Measurements from ENCODE around the gene RECQL5. TPM values are rescaled to one million over a fixed set of nuclear protein-coding genes. Genes with fewer than 3 reads are reported as not detected.
"Not testable (repeated sequence)": the region's sequence is repeated elsewhere in the genome, so short reads cannot be mapped to it uniquely, and the experiment has no call there.

RECQL5 gene
- total and polyA plus RNA-seq, 2 donors (not counting 1 experiment from before 2014, with no cell fraction given) = 58.5 to 70.5 TPM

- POLR2A ChIA-PET = no interaction called here
- intact Hi-C loops (cut with micrococcal nuclease) = no loop called here
- no peak overlapping the region for H3K4me2 ChIP-seq (replicated peaks; ENCODE audit: low read depth, low read length, poor library complexity, severe bottlenecking)
Measured at GRCh38 chr17:75584849-75585175, 82.1 kb downstream of the RECQL5 start.

GRCh38 chr17:75583197-75583596, 83.8 kb downstream of the RECQL5 start:
- WGBS (ENCODE audit: insufficient coverage) = 90% methylated on average over 1 of the region's 6 CpGs
- H3K27ac ChIP-seq (ENCODE audit: low read length in 2 of 2); H3K4me1 Mint-ChIP-seq; H3K4me3 ChIP-seq (ENCODE audit: control extremely low read depth in 1 of 5, extremely low read depth in 1 of 5, insufficient read depth in 1 of 5, low read depth in 2 of 5, low read length in 4 of 5); H3K79me2 ChIP-seq (ENCODE audit: control insufficient read depth, insufficient read depth, low read length); intact Hi-C loops (cut with micrococcal nuclease); H3K36me3 ChIP-seq (replicated peaks in 1 of 2; ENCODE audit: control extremely low read depth in 1 of 2, control insufficient read depth in 1 of 2, extremely low read depth in 1 of 2, insufficient read depth in 2 of 2, low read length in 1 of 2); H3K4me3 Mint-ChIP-seq; H4K20me1 ChIP-seq (ENCODE audit: control insufficient read depth, insufficient read depth, low read length, poor library complexity, severe bottlenecking); H3K9me3 ChIP-seq (ENCODE audit: control extremely low read depth in 1 of 3, control insufficient read depth in 2 of 3, insufficient read depth in 1 of 3, low read length in 2 of 3); H3K9ac ChIP-seq (ENCODE audit: low read length); ATAC-seq (ENCODE audit: low read depth); H3K4me2 ChIP-seq (replicated peaks; ENCODE audit: low read depth, low read length, poor library complexity, severe bottlenecking); H3K27me3 ChIP-seq (replicated peaks in 1 of 4; ENCODE audit: control extremely low read depth in 1 of 4, control insufficient read depth in 3 of 4, insufficient read depth in 4 of 4, low read length in 3 of 4); H2AFZ ChIP-seq (ENCODE audit: insufficient read depth, low read depth, low read length, poor library complexity, severe bottlenecking); H3K27me3 Mint-ChIP-seq; DNase-seq; H3K27ac Mint-ChIP-seq; H3K9me3 Mint-ChIP-seq (ENCODE audit: insufficient read depth): not testable (repeated sequence)
- POLR2A ChIA-PET = interaction anchor here (0.6 to 0.7 kb wide), 2 partner anchors 10 to 156 kb away, joined by 6 to 7 read pairs; no protein-coding TSS in a partner anchor
- CTCF ChIA-PET = interaction anchor here (0.6 to 1.7 kb wide), 5 partner anchors 12 to 179 kb away, joined by 3 to 6 read pairs (median 4); no protein-coding TSS in a partner anchor
- H3K4me1 ChIP-seq (ENCODE audit: control insufficient read depth in 2 of 2, insufficient read depth in 2 of 2, low read length in 2 of 2) = peaks cover 4 to 12% of the 10 kb centered on the region in 2 donors

More at GRCh38 chr17:75584849-75585175, 82.1 kb downstream of the RECQL5 start:
- Mint-ChIP-seq H3K4me1 (peaks cover 10% of the 10 kb centered on the region), H3K27me3 (no peaks in the 10 kb centered on the region), H3K9me3 (ENCODE audit: insufficient read depth) (no peaks in the 10 kb centered on the region), H3K4me3 (no peak overlapping the region), H3K27ac (no peak overlapping the region)
- ATAC-seq (ENCODE audit: low read depth) (no peak), DNase-seq (no peak)
- TF ChIP-seq EZH2 (IDR thresholded peaks at IDR 0.05; ENCODE audit: borderline replicate concordance, insufficient read depth, low read depth, low read length, poor library complexity, severe bottlenecking) (no peak), CTCF (IDR thresholded peaks at IDR 0.05) (no peak)
- Histone ChIP-seq H3K4me3 (ENCODE audit: control extremely low read depth in 1 of 5, extremely low read depth in 1 of 5, insufficient read depth in 1 of 5, low read depth in 2 of 5, low read length in 4 of 5) (no peak overlapping the region), H3K4me1 (ENCODE audit: control insufficient read depth in 2 of 2, insufficient read depth in 2 of 2, low read length in 2 of 2) (peaks cover 4 to 21% of the 10 kb centered on the region in 2 donors), H3K9me3 (ENCODE audit: control extremely low read depth in 1 of 3, control insufficient read depth in 2 of 3, insufficient read depth in 1 of 3, low read length in 2 of 3) (peaks cover 0 to 7% (median 0%) of the 10 kb centered on the region in 3 donors), H4K20me1 (ENCODE audit: control insufficient read depth, insufficient read depth, low read length, poor library complexity, severe bottlenecking) (peaks cover 3% of the 10 kb centered on the region), H2AFZ (ENCODE audit: insufficient read depth, low read depth, low read length, poor library complexity, severe bottlenecking) (no peak overlapping the region), H3K27me3 (replicated peaks in 1 of 4; ENCODE audit: control extremely low read depth in 1 of 4, control insufficient read depth in 3 of 4, insufficient read depth in 4 of 4, low read length in 3 of 4) (peaks cover 0 to 5% (median 2%) of the 10 kb centered on the region in 4 experiments), H3K27ac (ENCODE audit: low read length in 2 of 2) (no peak overlapping the region), H3K36me3 (replicated peaks in 1 of 2; ENCODE audit: control extremely low read depth in 1 of 2, control insufficient read depth in 1 of 2, extremely low read depth in 1 of 2, insufficient read depth in 2 of 2, low read length in 1 of 2) (no peaks in the 10 kb centered on the region), H3K9ac (ENCODE audit: low read length) (no peak overlapping the region), H3K79me2 (ENCODE audit: control insufficient read depth, insufficient read depth, low read length) (no peaks in the 10 kb centered on the region)
- 90% methylated on average over 7 of the region's 7 CpGs for WGBS (ENCODE audit: insufficient coverage)
- CTCF ChIA-PET = interaction anchor here (0.6 kb wide), 1 partner anchor 242 kb away, joined by 3 read pairs; no protein-coding TSS in a partner anchor

GRCh38 chr17:75581121-75581725, 85.7 kb downstream of the RECQL5 start:
- H2AFZ ChIP-seq (ENCODE audit: insufficient read depth, low read depth, low read length, poor library complexity, severe bottlenecking) = peak overlapping the region; percentile 51
- H4K20me1 ChIP-seq (ENCODE audit: control insufficient read depth, insufficient read depth, low read length, poor library complexity, severe bottlenecking); H3K27ac ChIP-seq (ENCODE audit: low read length in 2 of 2); H3K27me3 Mint-ChIP-seq; H3K27ac Mint-ChIP-seq; H3K36me3 ChIP-seq (replicated peaks in 1 of 2; ENCODE audit: control extremely low read depth in 1 of 2, control insufficient read depth in 1 of 2, extremely low read depth in 1 of 2, insufficient read depth in 2 of 2, low read length in 1 of 2); ATAC-seq (ENCODE audit: low read depth); H3K27me3 ChIP-seq (replicated peaks in 1 of 4; ENCODE audit: control extremely low read depth in 1 of 4, control insufficient read depth in 3 of 4, insufficient read depth in 4 of 4, low read length in 3 of 4); H3K79me2 ChIP-seq (ENCODE audit: control insufficient read depth, insufficient read depth, low read length); H3K4me1 Mint-ChIP-seq; intact Hi-C loops (cut with micrococcal nuclease); H3K4me1 ChIP-seq (ENCODE audit: control insufficient read depth in 2 of 2, insufficient read depth in 2 of 2, low read length in 2 of 2); POLR2A ChIA-PET; H3K9me3 ChIP-seq (ENCODE audit: control extremely low read depth in 1 of 3, control insufficient read depth in 2 of 3, insufficient read depth in 1 of 3, low read length in 2 of 3); DNase-seq; H3K9me3 Mint-ChIP-seq (ENCODE audit: insufficient read depth): not testable (repeated sequence)
- peak overlapping the region; percentile 64 for H3K4me3 Mint-ChIP-seq
- WGBS (ENCODE audit: insufficient coverage) = 58% methylated on average over 20 of the region's 23 CpGs
- H3K4me3 ChIP-seq (ENCODE audit: control extremely low read depth in 1 of 5, extremely low read depth in 1 of 5, insufficient read depth in 1 of 5, low read depth in 2 of 5, low read length in 4 of 5) = peak overlapping the region in 1 of 5 experiments; percentile 31
- CTCF ChIA-PET = interaction anchor here (0.7 to 1.8 kb wide), 3 partner anchors 10 to 168 kb away, joined by 3 read pairs; no protein-coding TSS in a partner anchor
- peak overlapping the region; percentile 33 for H3K4me2 ChIP-seq (replicated peaks; ENCODE audit: low read depth, low read length, poor library complexity, severe bottlenecking)
- H3K9ac ChIP-seq (ENCODE audit: low read length) = peak overlapping the region; percentile 35
